ENCODE data around the gene SENP2. TPM values are rescaled to one million over a fixed set of nuclear protein-coding genes. Genes with fewer than 3 reads are reported as not detected.

SENP2 gene
- total and polyA plus RNA-seq, 2 experiments from 2014 or later: 29.2 to 80.3 TPM

DNA sequence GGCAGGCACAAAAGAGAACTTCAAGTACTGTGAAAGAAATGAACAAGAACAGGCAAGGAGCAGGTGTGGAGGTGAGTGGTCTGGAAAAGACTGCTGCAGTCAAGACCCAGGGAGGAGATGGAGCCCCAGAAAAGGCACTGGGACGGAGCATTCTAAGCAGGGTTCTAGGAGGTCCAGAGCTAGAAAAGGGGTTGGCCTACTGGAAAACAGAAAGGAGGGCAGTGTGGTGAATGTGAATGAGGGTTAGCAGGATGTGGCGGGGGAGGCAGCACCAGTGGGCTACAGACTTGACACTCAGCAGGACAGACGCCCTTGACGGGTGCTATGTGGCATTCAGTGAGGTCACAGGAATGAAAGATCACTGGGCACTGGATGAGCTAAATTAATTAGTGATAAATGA lies 75.7 kb downstream of the SENP2 start (continued):
- TF ChIP-seq, protein P1, sequence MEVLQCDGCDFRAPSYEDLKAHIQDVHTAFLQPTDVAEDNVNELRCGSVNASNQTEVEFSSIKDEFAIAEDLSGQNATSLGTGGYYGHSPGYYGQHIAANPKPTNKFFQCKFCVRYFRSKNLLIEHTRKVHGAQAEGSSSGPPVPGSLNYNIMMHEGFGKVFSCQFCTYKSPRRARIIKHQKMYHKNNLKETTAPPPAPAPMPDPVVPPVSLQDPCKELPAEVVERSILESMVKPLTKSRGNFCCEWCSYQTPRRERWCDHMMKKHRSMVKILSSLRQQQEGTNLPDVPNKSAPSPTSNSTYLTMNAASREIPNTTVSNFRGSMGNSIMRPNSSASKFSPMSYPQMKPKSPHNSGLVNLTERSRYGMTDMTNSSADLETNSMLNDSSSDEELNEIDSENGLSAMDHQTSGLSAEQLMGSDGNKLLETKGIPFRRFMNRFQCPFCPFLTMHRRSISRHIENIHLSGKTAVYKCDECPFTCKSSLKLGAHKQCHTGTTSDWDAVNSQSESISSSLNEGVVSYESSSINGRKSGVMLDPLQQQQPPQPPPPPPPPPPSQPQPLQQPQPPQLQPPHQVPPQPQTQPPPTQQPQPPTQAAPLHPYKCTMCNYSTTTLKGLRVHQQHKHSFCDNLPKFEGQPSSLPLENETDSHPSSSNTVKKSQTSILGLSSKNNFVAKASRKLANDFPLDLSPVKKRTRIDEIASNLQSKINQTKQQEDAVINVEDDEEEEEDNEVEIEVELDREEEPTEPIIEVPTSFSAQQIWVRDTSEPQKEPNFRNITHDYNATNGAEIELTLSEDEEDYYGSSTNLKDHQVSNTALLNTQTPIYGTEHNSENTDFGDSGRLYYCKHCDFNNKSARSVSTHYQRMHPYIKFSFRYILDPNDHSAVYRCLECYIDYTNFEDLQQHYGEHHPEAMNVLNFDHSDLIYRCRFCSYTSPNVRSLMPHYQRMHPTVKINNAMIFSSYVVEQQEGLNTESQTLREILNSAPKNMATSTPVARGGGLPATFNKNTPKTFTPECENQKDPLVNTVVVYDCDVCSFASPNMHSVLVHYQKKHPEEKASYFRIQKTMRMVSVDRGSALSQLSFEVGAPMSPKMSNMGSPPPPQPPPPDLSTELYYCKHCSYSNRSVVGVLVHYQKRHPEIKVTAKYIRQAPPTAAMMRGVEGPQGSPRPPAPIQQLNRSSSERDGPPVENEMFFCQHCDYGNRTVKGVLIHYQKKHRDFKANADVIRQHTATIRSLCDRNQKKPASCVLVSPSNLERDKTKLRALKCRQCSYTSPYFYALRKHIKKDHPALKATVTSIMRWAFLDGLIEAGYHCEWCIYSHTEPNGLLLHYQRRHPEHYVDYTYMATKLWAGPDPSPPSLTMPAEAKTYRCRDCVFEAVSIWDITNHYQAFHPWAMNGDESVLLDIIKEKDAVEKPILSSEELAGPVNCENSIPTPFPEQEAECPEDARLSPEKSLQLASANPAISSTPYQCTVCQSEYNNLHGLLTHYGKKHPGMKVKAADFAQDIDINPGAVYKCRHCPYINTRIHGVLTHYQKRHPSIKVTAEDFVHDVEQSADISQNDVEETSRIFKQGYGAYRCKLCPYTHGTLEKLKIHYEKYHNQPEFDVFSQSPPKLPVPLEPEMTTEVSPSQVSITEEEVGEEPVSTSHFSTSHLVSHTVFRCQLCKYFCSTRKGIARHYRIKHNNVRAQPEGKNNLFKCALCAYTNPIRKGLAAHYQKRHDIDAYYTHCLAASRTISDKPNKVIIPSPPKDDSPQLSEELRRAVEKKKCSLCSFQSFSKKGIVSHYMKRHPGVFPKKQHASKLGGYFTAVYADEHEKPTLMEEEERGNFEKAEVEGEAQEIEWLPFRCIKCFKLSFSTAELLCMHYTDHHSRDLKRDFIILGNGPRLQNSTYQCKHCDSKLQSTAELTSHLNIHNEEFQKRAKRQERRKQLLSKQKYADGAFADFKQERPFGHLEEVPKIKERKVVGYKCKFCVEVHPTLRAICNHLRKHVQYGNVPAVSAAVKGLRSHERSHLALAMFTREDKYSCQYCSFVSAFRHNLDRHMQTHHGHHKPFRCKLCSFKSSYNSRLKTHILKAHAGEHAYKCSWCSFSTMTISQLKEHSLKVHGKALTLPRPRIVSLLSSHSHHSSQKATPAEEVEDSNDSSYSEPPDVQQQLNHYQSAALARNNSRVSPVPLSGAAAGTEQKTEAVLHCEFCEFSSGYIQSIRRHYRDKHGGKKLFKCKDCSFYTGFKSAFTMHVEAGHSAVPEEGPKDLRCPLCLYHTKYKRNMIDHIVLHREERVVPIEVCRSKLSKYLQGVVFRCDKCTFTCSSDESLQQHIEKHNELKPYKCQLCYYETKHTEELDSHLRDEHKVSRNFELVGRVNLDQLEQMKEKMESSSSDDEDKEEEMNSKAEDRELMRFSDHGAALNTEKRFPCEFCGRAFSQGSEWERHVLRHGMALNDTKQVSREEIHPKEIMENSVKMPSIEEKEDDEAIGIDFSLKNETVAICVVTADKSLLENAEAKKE (CRISPR knock-in tag; IDR thresholded peaks at IDR 0.05): no peak
- TF ChIP-seq POLR2AphosphoS5 (IDR thresholded peaks at IDR 0.05; ENCODE audit: low read depth) (no peak), JUNB (IDR thresholded peaks at IDR 0.05; ENCODE audit: unreplicated experiment) (no peak), NANOG (IDR thresholded peaks at IDR 0.05; ENCODE audit: borderline replicate concordance) (no peak), EZH2phosphoT487 (IDR thresholded peaks at IDR 0.05; ENCODE audit: unreplicated experiment) (no peak), ZNF331 (CRISPR knock-in tag; IDR thresholded peaks at IDR 0.05; ENCODE audit: low read depth) (no peak), ZNF114 (CRISPR knock-in tag; IDR thresholded peaks at IDR 0.05) (no peak)
- TF ChIP-seq, protein P2, sequence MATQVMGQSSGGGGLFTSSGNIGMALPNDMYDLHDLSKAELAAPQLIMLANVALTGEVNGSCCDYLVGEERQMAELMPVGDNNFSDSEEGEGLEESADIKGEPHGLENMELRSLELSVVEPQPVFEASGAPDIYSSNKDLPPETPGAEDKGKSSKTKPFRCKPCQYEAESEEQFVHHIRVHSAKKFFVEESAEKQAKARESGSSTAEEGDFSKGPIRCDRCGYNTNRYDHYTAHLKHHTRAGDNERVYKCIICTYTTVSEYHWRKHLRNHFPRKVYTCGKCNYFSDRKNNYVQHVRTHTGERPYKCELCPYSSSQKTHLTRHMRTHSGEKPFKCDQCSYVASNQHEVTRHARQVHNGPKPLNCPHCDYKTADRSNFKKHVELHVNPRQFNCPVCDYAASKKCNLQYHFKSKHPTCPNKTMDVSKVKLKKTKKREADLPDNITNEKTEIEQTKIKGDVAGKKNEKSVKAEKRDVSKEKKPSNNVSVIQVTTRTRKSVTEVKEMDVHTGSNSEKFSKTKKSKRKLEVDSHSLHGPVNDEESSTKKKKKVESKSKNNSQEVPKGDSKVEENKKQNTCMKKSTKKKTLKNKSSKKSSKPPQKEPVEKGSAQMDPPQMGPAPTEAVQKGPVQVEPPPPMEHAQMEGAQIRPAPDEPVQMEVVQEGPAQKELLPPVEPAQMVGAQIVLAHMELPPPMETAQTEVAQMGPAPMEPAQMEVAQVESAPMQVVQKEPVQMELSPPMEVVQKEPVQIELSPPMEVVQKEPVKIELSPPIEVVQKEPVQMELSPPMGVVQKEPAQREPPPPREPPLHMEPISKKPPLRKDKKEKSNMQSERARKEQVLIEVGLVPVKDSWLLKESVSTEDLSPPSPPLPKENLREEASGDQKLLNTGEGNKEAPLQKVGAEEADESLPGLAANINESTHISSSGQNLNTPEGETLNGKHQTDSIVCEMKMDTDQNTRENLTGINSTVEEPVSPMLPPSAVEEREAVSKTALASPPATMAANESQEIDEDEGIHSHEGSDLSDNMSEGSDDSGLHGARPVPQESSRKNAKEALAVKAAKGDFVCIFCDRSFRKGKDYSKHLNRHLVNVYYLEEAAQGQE (IDR thresholded peaks at IDR 0.05; ENCODE audit: unreplicated experiment): no peak
- TF ChIP-seq, protein P3, sequence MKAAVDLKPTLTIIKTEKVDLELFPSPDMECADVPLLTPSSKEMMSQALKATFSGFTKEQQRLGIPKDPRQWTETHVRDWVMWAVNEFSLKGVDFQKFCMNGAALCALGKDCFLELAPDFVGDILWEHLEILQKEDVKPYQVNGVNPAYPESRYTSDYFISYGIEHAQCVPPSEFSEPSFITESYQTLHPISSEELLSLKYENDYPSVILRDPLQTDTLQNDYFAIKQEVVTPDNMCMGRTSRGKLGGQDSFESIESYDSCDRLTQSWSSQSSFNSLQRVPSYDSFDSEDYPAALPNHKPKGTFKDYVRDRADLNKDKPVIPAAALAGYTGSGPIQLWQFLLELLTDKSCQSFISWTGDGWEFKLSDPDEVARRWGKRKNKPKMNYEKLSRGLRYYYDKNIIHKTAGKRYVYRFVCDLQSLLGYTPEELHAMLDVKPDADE (IDR thresholded peaks at IDR 0.05): no peak

Data from GM23338 (cell line).